Chondrocyte (in vitro differentiated cells): ENCODE measurements around the gene PRELID2. TPM values are rescaled to one million over a fixed set of nuclear protein-coding genes. Genes with fewer than 3 reads are reported as not detected.

ENCODE experiments used
- DNase-seq: peaks from one replicate; pipeline ENCODE4 v3.0.0; 2021; ENCODE audit warnings: mixed read lengths, low spot score
- H3K27ac Mint-ChIP-seq: one replicate; pipeline ENCODE4 v1.8.0; 2021; ENCODE audit warnings: mild to moderate bottlenecking, moderate library complexity, mixed read lengths; ENCODE audit not compliant: unreplicated experiment
- H3K27me3 Mint-ChIP-seq: 2 replicates; pipeline ENCODE4 v1.8.0; 2021; ENCODE audit warnings: low read depth, mixed read lengths
- H3K36me3 Mint-ChIP-seq: 2 replicates; pipeline ENCODE4 v1.8.0; 2021; ENCODE audit warnings: low read depth, mixed read lengths
- H3K4me1 Mint-ChIP-seq: 2 replicates; pipeline ENCODE4 v1.8.0; 2021; ENCODE audit warnings: low read depth, mild to moderate bottlenecking, mixed read lengths
- H3K4me3 Mint-ChIP-seq: one replicate; pipeline ENCODE4 v1.8.0; 2021; ENCODE audit warnings: mild to moderate bottlenecking, moderate library complexity, mixed read lengths; ENCODE audit not compliant: unreplicated experiment
- H3K9me3 Mint-ChIP-seq: 2 replicates; pipeline ENCODE4 v1.8.0; 2021; ENCODE audit warnings: low read depth, mixed read lengths
- total RNA-seq: library from RNA; stranded (reverse); gene quantifications from 3 replicates; pipeline ENCODE4 v1.2.1, GENCODE V29; 2021
- TF ChIP-seq, protein P1 (sequence below): fragments of 200-600 bp; sonication (generic); IDR thresholded peaks from 2 replicates; pipeline ENCODE4 v1.5.0; 2021; ENCODE audit warnings: antibody characterized with exemption, mild to moderate bottlenecking, moderate library complexity

PRELID2 gene
- total RNA-seq, 1 donor from 2014 or later = 6.2 TPM

DNA sequence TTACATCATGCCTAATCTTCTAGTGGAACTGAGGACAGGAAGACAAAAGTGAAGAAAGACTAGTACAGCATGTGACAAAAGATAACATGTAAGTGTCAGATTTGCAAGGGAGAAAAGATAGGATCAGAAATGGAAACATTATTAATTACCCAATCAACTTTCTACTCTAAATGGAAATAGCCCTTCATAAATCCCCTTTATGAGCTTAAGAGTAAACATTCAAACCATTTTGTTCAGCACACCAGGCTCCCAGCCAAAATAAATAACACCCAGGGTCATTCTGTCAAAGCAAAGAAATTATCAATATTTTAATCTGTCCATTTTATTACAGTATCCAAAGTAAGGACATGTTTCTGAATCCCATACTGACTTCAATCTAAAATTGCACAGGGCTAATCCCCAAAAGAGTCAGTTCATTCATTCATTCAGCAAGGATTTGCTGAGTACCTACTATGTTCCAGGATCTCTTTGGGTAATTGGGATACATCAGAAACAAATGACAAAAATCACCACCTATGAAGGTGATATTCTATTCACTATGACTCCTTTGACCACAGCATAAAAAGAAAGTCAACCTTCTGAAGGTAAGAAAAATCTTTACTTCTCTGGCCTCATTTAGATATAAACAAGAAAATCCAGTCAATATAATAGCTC lies 5.3 kb downstream of the PRELID2 start:
- H3K4me3 Mint-ChIP-seq = no peak overlapping the region
- no peaks in the 10 kb centered on the region for H3K27me3 Mint-ChIP-seq
- TF ChIP-seq, protein P1, sequence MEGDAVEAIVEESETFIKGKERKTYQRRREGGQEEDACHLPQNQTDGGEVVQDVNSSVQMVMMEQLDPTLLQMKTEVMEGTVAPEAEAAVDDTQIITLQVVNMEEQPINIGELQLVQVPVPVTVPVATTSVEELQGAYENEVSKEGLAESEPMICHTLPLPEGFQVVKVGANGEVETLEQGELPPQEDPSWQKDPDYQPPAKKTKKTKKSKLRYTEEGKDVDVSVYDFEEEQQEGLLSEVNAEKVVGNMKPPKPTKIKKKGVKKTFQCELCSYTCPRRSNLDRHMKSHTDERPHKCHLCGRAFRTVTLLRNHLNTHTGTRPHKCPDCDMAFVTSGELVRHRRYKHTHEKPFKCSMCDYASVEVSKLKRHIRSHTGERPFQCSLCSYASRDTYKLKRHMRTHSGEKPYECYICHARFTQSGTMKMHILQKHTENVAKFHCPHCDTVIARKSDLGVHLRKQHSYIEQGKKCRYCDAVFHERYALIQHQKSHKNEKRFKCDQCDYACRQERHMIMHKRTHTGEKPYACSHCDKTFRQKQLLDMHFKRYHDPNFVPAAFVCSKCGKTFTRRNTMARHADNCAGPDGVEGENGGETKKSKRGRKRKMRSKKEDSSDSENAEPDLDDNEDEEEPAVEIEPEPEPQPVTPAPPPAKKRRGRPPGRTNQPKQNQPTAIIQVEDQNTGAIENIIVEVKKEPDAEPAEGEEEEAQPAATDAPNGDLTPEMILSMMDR = no peak
- H3K27ac Mint-ChIP-seq = no peak overlapping the region
- peaks cover 34% of the 10 kb centered on the region for H3K4me1 Mint-ChIP-seq
- no peak for DNase-seq
- H3K36me3 Mint-ChIP-seq = no peaks in the 10 kb centered on the region
- no peaks in the 10 kb centered on the region for H3K9me3 Mint-ChIP-seq

DNA sequence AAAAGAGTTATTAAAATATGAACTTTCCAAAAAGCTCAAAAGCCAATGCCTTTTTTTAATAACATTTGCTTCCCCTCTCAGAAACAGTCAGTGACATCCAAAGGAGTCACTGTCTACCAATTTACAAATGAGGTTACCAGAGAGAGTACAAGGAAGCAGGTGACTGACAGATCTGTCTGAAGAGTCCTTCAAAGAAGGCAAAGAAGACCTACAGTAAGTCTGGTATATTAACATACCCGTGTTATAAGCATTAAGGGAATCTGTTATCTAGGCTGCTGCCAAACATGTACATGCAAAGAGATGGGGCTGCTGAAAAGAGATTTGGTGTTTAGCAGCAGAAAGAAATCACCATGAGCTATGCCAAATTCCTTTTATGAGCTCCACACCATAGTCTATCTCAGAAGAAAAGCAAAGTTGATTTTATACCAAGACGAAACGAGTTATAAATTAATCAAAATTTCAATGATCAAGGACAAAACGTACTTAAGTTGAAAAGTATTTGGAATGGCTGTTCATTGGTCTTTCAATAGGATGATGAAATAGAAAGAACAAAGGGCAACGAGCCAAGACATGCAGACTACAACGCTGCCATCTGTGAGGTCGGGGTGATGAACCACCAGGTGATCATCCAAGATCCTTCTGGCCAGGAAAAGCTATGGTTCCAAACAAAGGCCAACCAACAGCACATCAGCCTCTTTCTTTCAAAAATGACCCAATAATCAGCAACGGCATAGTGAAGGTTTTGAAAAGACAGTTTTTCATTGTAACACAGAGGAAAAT lies 8.1 kb downstream of the PRELID2 start:
- H3K27ac Mint-ChIP-seq = no peak overlapping the region
- H3K36me3 Mint-ChIP-seq = no peaks in the 10 kb centered on the region
- TF ChIP-seq, protein P1 = no peak
- H3K4me1 Mint-ChIP-seq = peaks cover 24% of the 10 kb centered on the region
- no peaks in the 10 kb centered on the region for H3K9me3 Mint-ChIP-seq
- no peak overlapping the region for H3K4me3 Mint-ChIP-seq
- DNase-seq = no peak
- H3K27me3 Mint-ChIP-seq = no peaks in the 10 kb centered on the region

DNA sequence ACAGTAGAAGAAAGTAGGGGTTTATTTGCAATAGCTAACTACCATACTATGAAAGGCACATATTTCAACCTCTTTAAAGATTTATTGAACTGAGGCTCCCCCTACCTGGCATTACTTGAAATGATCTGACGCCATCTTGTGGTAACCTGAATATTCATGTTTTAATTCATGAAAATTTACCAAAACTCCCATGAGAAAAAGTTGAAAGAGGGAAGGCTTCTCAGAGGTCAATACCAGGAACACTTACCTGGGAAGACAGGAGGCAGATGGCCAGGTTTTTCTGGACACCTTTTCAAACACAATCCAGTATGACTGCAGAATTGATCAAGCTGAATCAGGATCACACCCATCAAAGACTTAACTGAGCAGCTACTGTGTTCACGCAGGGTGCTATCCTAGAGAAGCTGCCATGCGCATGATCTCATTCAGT lies 9.4 kb downstream of the PRELID2 start:
- TF ChIP-seq, protein P1 = peak; percentile 99
- Mint-ChIP-seq H3K36me3 (no peaks in the 10 kb centered on the region), H3K27me3 (no peaks in the 10 kb centered on the region), H3K4me3 (no peak overlapping the region), H3K27ac (no peak overlapping the region), H3K4me1 (peaks cover 19% of the 10 kb centered on the region), H3K9me3 (no peaks in the 10 kb centered on the region)
- no peak for DNase-seq

DNA sequence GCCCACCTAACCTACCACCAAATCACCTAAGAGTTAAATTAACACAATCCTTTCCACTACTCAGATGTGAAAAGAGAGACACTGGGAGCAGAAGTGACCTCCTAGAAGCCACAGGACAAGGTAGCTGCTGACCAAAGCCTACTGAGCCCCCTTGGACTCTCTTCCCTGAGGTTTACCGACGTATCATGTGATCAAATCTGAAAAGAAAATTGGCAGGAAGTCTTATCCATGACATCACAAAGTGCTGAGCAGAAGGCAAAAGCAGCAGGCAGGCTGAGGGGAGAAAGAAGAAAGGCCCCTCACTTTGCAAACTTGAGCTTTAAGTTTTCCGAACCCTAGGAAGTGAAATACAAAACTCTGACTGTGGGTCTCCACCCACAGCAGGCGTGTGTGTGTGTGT lies 11.1 kb downstream of the PRELID2 start:
- Mint-ChIP-seq H3K27me3 (no peaks in the 10 kb centered on the region), H3K4me1 (peaks cover 5% of the 10 kb centered on the region), H3K36me3 (no peaks in the 10 kb centered on the region), H3K9me3 (no peaks in the 10 kb centered on the region), H3K4me3 (no peak overlapping the region), H3K27ac (no peak overlapping the region)
- DNase-seq = no peak
- TF ChIP-seq, protein P1 = no peak

DNA sequence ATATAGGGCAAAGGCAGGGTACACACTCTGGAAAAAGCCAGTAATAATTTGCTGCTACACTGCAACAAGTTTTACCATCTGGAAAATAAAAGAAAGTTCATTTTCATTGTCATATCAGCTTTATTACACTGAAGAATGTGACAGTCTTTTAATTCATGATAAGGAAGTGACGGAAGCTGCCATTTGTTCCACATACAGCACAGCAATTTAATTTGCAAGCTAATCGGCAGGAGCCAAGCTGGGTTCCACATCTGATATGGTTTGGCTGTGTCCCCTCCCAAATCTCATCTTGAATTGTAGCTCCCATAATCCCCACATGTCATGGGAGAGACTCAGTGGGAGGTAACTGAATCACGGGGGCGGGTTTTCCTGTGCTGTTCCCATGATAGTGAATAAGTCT lies 16.5 kb downstream of the PRELID2 start:
- H3K36me3 Mint-ChIP-seq = peaks cover 3% of the 10 kb centered on the region
- no peaks in the 10 kb centered on the region for H3K4me1 Mint-ChIP-seq
- no peak for DNase-seq
- H3K27ac Mint-ChIP-seq = no peak overlapping the region
- TF ChIP-seq, protein P1 = no peak
- no peaks in the 10 kb centered on the region for H3K27me3 Mint-ChIP-seq
- no peak overlapping the region for H3K4me3 Mint-ChIP-seq
- no peaks in the 10 kb centered on the region for H3K9me3 Mint-ChIP-seq
